GM19035 (cell line): ENCODE measurements around the gene ZNF382.
A peak's percentile ranks its signal among the peaks of the same experiment; 100 is the strongest.
"Not testable (repeated sequence)": the region's sequence is repeated elsewhere in the genome, so short reads cannot be mapped to it uniquely, and the experiment has no call there.

Experiments
- ATAC-seq: cut with Tn5 transposase; IDR thresholded peaks from one replicate; pipeline ENCODE4 v1.9.1; 2021; ENCODE audit not compliant: unreplicated experiment

The ZNF382 gene

DNA sequence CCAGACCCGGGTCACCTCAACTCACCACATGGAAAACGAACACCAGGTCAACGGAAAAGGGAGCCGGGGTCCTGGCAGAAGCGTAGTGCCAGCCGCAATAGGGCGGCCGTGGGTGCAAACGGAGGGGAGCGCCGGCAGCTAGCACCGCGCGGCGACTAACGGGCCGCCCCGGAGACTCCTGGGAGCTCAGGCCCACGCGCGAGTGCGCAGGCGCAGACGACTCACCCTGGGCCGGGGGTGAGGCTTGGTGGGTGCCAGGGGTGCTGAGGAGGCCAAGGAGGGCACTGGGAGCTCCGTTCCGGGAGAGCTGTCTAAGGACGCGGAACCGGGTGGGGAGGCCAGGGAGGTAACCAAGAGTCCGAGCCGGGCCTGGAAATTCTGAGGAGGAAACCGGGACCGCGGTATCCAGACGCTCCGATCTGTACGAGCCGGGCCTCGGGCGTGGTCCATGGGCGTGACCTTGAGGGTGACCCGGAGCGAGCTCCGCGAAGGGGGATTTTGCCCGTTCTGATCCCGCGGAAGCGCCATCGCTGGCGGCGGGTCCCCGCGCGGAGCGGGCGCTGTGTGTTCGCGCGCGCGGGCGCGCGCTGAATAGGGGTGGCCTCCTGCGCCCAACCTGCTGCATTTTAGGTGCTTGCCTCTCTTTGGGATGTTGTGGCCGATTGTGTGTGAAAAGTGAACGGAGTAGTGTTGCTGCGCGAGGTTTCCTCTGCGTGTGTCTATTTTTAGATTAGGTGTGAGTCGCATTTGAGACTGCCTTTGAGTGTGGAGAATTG lies at the start of gene ZNF382:
Gene ZNF382 (plus strand): TSS at position 213 of the 776 bp plus-strand sequence. CDS start 4,602 bp downstream, outside the sequence.
- peak; percentile 67 for ATAC-seq

DNA sequence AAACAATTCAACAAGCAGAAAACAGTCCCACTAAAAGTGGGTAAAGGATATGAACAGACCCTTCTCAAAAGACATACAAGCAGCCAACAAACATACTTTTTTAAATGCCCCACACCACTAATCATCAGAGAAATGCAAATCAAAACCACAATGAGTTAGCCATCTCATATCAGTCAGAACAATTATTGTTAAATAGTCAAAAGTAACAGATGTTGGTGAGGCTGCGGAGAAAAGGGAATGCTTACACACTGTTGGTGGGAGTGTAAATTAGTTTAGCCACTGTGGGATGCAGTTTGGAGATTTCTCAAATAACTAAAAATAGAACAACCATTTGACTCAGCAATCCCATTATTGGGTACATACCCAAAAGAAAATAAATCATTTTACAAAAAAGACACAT lies 40.7 kb upstream of the ZNF382 start:
- ATAC-seq: no peak

DNA sequence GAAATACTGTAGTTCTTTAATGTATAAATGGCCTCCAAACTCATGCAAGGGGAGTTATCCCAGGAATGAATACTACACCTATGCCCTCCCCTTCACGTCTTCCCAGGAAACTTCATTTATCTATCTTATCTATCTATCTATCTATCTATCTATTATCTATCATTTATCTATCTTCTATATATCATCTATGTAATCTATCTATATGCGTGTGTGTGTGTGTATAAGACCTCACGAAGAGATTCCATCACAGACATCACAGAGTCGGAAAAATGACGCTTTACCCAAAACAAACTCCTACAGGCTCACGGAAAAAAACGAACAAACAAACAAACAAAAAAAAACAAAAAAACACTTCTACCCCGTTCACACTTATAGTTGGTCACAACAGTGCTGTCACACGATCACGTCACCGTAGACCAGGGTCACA lies 32.5 kb upstream of the ZNF382 start:
- ATAC-seq: no peak

GRCh38 chr19:36573020-36573894 lies 31.9 kb upstream of the ZNF382 start, which contains the start of gene ZNF529:
Gene ZNF529 (minus strand): TSS chr19:36573292. CDS start chr19:36572346, 946 bp downstream.
- ATAC-seq: peak; percentile 93

- ATAC-seq: no peak
Measured at GRCh38 chr19:36573895-36574720, 31.0 kb upstream of the ZNF382 start.

DNA sequence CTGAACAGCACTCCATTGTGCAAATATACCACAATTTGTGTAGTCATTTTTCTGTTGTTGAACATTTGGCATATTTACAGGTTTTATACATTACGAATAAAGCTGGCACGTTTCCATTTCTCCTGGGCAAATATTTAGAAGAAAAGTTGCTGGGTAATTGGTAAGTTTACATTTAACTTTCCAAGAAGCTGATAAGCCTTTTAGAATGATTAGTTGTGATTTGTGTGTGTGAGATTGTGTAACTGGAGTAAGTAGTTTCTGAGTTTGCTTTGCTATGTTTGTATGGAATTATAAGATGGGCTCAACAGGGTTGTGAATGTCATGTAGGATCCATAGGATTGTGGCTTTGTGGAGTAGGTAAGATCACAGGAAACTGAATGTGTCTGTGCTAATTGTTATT lies 30.4 kb upstream of the ZNF382 start:
- ATAC-seq: no peak

- ATAC-seq: no peak
Measured at GRCh38 chr19:36577271-36577996, 27.7 kb upstream of the ZNF382 start.

DNA sequence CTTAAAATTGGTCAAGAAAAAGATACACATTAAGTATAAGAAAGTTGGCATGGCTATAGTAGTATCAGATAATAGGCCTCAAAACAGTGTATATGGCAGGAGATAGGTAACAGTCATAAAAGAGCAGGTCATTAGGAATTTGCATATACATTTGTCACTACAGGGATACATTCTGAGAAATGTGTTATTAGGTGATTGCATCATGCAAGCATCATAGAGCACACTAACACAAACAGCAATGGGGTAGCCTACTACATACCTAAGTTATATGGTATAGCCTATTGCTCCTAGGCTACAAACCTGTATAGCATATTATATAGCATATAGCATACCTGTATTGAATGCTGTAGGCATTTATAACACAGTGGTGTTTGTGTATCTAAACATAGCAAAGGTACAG lies 25.9 kb upstream of the ZNF382 start:
- no peak for ATAC-seq

GRCh38 chr19:36602681-36603080 lies 2.4 kb upstream of the ZNF382 start:
- ATAC-seq: not testable (repeated sequence)

- ATAC-seq: peak; percentile 53
Measured at GRCh38 chr19:36604656-36605100, 435 bp upstream of the ZNF382 start.

DNA sequence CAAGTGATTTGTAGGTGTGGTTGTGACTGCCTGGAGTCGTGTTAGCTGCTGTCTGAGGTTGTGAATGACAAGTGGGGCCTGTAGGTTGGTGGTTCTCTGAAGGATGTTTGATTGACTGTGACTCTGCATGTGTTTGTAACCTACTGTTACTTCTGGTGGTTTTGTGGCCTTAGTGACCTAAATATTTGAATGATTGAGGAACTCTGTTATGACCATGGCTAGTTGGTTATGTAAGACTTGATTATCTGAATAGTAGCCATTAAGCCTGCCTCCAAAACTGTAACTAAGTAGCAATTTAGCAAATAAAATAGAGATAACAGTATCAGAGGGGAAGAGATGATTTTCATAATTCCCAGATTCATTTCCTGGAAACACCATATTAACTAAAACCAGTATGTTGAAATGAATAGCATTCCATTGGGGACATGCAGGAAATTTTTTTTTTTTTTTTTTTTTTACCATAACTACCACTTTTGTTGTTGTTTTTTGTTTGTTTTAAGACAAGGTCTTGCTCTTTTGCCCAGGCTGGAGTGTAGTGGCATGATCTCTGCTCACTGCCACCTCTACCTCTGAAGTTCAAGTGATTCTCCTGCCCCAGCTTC lies 865 bp downstream of the ZNF382 start:
- ATAC-seq: no peak

GRCh38 chr19:36627057-36627456 lies 21.9 kb downstream of the ZNF382 start:
- no peak for ATAC-seq

DNA sequence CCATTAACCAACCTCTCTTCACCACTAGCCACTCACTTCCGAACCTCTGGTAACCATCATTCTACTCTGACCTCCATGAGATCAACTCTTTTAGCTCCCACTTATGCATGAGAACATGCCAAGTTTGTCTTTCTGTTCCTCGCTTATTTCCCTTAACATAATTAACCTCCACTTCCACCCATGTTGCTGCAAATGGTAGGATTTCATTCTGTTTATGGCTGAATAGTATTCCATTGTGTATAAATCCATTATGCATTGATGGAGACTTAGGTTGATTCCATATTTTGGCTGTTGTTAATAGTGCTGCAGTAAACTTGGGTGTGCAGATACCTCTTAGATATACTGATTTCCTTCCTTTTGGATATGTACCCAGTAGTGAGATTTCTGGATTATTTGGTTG lies 30.2 kb downstream of the ZNF382 start:
- no peak for ATAC-seq

DNA sequence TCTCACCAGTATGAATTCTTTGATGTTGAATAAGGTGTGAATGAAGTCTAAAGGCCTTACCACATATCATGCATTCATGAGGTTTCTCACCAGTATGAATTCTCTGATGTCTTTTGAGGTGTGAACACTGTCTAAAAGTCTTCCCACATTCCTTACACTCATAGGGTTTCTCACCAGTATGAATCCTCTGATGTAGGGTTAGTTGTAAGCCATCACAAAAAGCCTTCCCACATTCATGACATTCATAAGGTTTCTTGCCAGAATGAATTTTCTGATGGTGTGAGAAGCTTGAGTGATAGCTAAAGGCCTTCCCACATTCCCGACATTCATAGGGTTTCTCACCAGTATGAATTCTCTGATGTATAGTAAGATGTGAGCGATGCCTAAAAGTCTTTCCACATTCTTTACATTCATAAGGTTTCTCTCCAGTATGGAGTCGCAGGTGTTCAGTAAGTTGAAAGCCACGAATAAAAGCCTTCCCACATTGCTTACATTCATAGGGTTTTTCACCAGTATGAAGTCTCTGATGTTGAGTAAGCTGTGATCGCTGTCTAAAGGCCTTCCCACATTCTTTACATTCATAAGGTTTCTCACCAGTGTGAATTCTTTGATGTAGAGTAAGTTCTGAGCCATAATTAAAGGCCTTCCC lies 33.9 kb downstream of the ZNF382 start:
- no peak for ATAC-seq

DNA sequence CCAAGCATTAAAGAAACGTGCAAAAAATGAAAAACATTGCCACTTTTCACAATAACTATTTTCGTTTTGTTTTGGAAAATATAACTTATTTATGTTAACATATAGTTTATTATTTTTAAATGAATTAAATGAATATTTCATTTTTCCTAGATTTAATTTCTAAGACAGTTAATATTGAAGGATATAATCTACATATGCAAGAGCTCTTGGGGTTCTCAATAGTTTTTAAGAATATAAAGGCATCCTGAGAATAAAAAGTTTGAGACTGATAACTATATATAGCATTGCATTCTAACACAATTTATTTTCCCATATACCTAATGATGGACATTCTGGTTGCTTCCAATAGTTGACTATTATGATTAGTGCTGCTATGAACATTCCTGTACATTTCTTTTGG lies 41.6 kb downstream of the ZNF382 start:
- ATAC-seq: no peak

- no peak for ATAC-seq
Measured at GRCh38 chr19:36652958-36653357, 47.8 kb downstream of the ZNF382 start.

GRCh38 chr19:36665832-36666231 lies 60.7 kb downstream of the ZNF382 start:
- ATAC-seq: no peak

GRCh38 chr19:36668646-36669045 lies 63.5 kb downstream of the ZNF382 start:
- ATAC-seq: no peak

- ATAC-seq: no peak
Measured at GRCh38 chr19:36672368-36672767, 67.3 kb downstream of the ZNF382 start.
